Activated naive CD4-positive, alpha-beta T cell treated with anti-CD3 and anti-CD28 coated beads for 36 hours (primary cell): Measurements from ENCODE around the gene CACNA1I. TPM values are rescaled to one million over a fixed set of nuclear protein-coding genes. Genes with fewer than 3 reads are reported as not detected.

Source experiments
- CTCF ChIA-PET: fragments of 350-600 bp; sonication (Branson Sonifier 250); formaldehyde crosslinking; loops from one replicate; lab custom pipeline; 2021; ENCODE audit warnings: antibody characterized with exemption; lab: Charles Lee
- DNase-seq: peaks from one replicate; pipeline ENCODE4 v3.0.0-alpha.2; 2020
- H3K27ac Mint-ChIP-seq: one replicate; pipeline ENCODE4 v1.8.0; 2021; ENCODE audit warnings: mild to moderate bottlenecking, mixed read lengths
- H3K27me3 Mint-ChIP-seq: one replicate; pipeline ENCODE4 v1.8.0; 2021; ENCODE audit warnings: low read depth, mixed read lengths
- H3K36me3 Mint-ChIP-seq: one replicate; pipeline ENCODE4 v1.8.0; 2021; ENCODE audit warnings: low read depth, mixed read lengths
- H3K4me1 Mint-ChIP-seq: one replicate; pipeline ENCODE4 v1.8.0; 2021; ENCODE audit warnings: low read depth, mixed read lengths
- H3K4me3 Mint-ChIP-seq: one replicate; pipeline ENCODE4 v1.8.0; 2021; ENCODE audit warnings: mild to moderate bottlenecking, moderate library complexity, mixed read lengths
- H3K9me3 Mint-ChIP-seq: one replicate; pipeline ENCODE4 v1.8.0; 2021; ENCODE audit warnings: mixed read lengths
- intact Hi-C: fragments of 100-400 bp; cut with micrococcal nuclease; formaldehyde crosslinking; loops from one replicate; pipeline ENCODE4 v1.15.1; 2023
- total RNA-seq, 2 experiments: library from RNA; stranded (reverse); gene quantifications; one replicate each; pipeline ENCODE4 v1.2.3, GENCODE V29; 2021

CACNA1I gene
- total RNA-seq, 2 experiments from 2014 or later, result 0.27 to 0.31 TPM

DNA sequence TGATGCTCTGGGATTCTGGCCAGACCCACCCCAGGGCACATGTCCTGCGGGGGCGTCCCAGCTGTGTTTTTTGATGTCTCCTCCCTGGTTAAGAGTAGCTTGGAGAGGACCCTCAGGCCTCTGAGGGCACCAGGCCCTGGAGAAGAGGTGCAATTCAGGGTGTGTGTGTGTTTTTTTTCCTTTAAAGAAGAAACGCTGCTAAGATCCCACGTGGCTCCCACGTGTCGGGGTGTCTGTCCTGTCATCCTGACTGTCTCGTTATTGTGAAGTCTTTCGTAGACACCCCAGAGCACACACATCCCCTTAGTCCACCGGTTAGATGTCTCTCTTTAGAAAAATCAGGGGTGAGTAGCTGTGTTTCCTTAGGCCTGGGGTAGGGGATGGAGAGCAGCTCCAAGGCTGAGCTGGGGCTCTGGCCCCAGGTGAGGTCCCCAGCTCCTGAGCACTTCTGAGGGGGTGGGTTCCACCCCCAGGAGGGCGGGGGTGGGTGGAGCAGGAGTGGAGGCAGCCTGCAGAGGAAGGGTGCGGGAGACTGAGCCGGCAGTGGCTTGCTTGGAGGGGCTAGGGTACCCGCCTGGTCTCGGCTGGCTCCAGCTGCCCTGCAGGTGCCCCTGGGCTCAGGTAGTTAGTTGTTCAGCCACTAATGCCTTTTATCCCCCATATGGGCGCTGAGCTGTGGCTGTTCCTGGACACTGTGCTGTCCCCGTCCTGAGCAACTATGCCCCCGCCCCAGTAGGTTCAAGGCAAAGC, 116.4 kb downstream of the CACNA1I start:
- Mint-ChIP-seq H3K4me1 (peaks cover 11% of the 10 kb centered on the region), H3K36me3 (no peaks in the 10 kb centered on the region), H3K27ac (no peak overlapping the region), H3K9me3 (no peaks in the 10 kb centered on the region), H3K4me3 (no peak overlapping the region), H3K27me3 (peaks cover 4% of the 10 kb centered on the region)
- no peak for DNase-seq
- CTCF ChIA-PET, result no interaction called here
- intact Hi-C loops, result no loop called here

DNA sequence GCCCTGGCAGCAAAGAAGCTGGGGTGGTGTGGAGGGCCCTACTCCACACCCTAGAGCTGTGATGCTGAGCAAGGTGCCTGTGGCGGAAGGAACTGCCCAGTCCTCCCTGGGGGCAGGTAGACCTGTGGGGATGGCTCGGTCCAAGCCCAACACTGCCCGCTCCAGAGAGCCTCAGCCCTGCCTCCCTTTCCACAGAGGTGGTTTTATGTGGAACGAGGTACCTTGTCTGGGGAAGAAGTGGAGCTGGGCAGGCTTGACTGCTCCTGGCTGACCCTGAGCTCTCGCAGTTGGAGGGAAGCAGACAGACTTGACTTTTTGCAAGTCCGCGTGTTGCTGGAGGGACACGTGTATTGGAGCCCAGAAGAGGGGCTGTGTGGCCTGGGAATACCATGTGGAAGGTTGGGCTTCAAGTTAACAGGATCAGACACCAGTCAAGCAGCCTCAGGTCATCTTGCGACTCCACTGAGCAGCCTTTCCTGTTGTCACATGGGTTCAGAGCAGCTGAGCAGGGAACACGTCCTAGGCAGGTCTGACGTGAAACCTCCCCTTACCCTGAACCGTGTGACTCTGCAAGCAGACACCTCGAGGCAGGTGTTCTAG, 117.7 kb downstream of the CACNA1I start:
- peaks cover 12% of the 10 kb centered on the region for H3K4me1 Mint-ChIP-seq
- H3K9me3 Mint-ChIP-seq, result no peaks in the 10 kb centered on the region
- H3K27me3 Mint-ChIP-seq, result peaks cover 4% of the 10 kb centered on the region
- no peak overlapping the region for H3K27ac Mint-ChIP-seq
- no peak for DNase-seq
- intact Hi-C loops, result no loop called here
- CTCF ChIA-PET, result no interaction called here
- H3K4me3 Mint-ChIP-seq, result no peak overlapping the region
- H3K36me3 Mint-ChIP-seq, result no peaks in the 10 kb centered on the region

DNA sequence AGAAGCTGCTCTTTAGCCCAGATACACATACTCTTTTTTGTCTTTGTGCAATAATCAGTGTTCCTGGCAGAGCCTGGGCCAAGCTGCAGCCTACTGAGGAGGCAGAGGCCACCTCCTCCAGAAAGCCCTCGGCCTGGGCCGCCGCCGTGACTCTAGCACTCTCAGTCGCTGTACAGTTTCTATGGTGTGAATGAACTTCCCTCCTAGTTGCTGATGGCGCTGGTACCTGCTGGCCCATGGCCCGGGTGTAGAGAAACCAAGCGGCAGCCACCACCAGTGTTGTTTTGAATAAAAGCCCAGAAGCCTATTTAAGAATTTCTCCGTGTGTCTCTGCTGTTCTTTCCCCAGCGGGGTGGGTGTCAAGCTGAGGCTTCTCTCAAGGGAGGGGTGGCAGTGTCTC, 118.9 kb downstream of the CACNA1I start:
- peaks cover 4% of the 10 kb centered on the region for H3K27me3 Mint-ChIP-seq

DNA sequence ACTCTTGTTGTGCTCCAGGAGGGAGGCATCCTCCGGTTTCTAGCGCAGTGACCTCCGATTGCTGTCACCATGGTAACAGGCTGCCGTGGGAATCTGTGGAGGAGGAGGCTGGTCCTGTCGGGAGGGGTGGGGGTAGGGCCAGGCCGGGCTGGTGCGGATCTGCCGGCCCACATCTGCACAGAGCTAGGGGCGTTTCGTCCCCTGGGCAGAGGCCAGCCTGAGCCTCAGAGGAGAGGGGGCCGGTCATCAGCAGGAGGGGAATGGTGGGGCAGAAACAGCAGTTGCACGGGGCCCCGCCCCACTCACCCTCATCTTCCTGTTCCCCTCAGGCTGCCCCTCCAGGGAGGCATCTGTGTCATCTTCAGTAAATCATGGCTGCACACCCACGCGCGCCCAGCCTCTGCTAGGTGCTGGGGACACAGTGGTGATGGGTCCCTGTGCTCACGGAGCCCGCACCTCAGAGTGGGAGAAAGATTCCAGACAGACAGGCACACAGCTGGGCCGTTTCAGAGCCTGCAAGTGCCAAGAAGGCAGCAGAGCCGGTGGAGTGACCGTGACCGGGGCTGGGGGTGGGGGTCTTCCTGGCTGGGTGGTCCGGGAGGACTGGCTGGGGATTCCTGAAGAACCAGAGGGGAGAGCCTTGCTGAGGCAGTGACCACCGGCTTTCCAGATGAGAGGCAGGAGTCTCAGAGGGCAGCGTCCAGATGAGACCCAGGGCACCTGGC, 120.5 kb downstream of the CACNA1I start:
- CTCF ChIA-PET, result no interaction called here
- intact Hi-C loops, result no loop called here
- Mint-ChIP-seq H3K27ac (no peak overlapping the region), H3K4me3 (no peak overlapping the region), H3K9me3 (no peaks in the 10 kb centered on the region), H3K36me3 (no peaks in the 10 kb centered on the region), H3K27me3 (peaks cover 4% of the 10 kb centered on the region), H3K4me1 (peaks cover 10% of the 10 kb centered on the region)
- DNase-seq, result peak; percentile 37

More for the DNA sequence above, 118.9 kb downstream of the CACNA1I start:
- Mint-ChIP-seq H3K4me3 (no peak overlapping the region), H3K9me3 (no peaks in the 10 kb centered on the region), H3K27ac (no peak overlapping the region), H3K36me3 (no peaks in the 10 kb centered on the region), H3K4me1 (peaks cover 12% of the 10 kb centered on the region)
- DNase-seq, result no peak
- CTCF ChIA-PET, result no interaction called here
- intact Hi-C loops, result no loop called here

DNA sequence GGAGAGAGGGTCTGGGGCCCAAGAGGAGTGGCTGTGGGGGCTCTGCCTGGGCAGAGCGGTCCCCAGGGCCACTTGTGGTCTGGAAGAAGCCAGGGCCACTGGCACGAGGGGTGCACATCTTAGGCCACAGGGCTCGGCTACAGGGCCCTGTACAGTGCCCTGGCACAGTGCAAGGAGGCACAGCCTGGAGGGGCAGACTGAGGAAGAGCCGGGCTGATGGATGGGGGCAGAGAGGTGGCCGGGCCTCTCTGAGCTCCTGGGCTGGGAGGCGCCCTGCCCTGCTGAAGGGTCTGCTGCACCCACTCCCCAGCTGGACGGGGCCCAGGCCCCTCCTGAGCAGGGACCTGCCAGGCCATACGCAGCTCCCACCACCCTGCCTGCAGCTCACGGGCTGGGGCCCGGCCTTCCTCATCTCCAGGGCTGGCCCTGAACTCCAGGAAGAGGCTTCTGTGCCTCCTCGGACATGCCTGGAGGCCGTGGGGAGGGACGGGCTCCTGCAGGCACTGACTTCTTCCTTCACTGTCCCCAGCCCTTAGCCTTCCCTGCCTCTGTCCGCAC, 123.5 kb downstream of the CACNA1I start:
- H3K27me3 Mint-ChIP-seq, result peaks cover 4% of the 10 kb centered on the region
- H3K36me3 Mint-ChIP-seq, result no peaks in the 10 kb centered on the region
- no peak overlapping the region for H3K4me3 Mint-ChIP-seq
- no peaks in the 10 kb centered on the region for H3K9me3 Mint-ChIP-seq
- intact Hi-C loops, result no loop called here
- peaks cover 10% of the 10 kb centered on the region for H3K4me1 Mint-ChIP-seq
- CTCF ChIA-PET, result no interaction called here
- no peak overlapping the region for H3K27ac Mint-ChIP-seq
- no peak for DNase-seq

DNA sequence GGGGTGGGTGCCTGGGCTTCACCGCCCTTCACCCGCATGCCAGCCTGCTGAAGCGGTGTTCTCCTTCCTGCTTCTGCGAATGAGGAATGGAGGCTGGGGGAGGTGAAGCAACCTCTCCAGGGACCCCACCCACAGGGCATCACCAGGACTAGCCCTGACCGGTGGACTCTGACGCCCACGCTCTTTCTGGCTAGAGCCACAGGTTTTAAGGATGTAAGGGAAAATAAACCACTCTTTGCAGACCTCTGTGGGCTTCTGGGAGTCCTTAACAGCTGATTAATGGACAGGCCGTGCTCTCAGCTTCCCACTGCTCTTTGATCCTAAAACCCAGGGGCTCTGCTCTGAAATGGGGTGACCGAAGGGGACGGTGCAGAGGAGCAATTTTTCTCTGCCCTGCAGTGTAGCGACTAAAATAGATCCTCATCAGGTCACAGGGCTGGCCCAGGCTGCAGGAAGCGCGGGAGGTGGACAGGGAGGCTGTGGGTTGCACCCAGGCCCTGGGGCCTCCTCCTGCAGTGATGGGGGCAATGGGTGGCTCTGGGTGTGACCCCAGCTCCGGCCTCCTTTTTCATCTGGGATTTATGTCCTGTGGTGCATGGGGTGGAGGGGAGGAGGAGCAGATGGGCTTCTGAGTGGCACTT, 127.4 kb downstream of the CACNA1I start:
- CTCF ChIA-PET, result interaction anchor here (0.7 kb wide), 1 partner anchor 327 kb away, joined by 3 read pairs; no protein-coding TSS in a partner anchor
- Mint-ChIP-seq H3K27me3 (no peaks in the 10 kb centered on the region), H3K4me1 (no peaks in the 10 kb centered on the region), H3K4me3 (no peak overlapping the region), H3K36me3 (no peaks in the 10 kb centered on the region), H3K9me3 (no peaks in the 10 kb centered on the region), H3K27ac (no peak overlapping the region)
- intact Hi-C loops, result no loop called here
- no peak for DNase-seq

DNA sequence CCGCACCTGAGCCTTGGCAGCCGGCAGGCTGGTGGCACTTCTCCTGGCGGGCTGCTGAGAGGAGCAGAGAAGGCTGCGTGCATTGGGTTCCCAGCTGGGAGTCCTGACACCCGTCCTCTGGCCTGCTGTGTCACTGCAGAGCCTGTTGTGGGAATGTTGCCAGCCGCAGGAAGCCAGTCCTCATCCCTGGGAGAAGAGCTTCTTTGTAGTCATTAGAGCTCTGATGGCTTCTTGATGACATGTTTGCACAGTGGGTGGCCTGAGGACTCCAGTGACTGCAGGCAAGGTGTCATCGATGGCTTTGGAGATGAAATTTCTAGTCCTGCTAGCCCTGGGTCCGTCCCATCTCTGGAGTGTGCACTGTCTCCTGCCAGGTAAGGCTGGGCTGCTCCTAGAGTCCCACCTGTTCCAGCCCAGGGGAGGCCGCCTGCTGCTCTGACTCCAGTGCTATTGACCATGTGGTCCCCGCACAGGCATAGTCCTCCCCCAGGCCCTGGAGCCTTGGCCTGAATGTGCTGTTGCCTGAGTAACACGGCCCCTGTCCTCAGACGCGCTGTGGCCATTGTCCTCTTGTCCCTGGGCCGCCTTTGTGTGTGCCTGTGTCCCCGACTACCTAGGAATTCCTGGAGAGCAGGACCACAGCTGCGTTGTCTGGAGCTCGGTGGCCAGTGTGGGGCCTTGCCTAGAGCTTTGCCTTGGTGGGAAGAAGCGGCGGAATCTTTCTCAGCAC, 129.2 kb downstream of the CACNA1I start:
- no peak for DNase-seq
- Mint-ChIP-seq H3K4me1 (no peaks in the 10 kb centered on the region), H3K27me3 (no peaks in the 10 kb centered on the region), H3K9me3 (no peaks in the 10 kb centered on the region), H3K4me3 (no peak overlapping the region), H3K36me3 (no peaks in the 10 kb centered on the region), H3K27ac (no peak overlapping the region)
- intact Hi-C loops, result no loop called here
- CTCF ChIA-PET, result no interaction called here

DNA sequence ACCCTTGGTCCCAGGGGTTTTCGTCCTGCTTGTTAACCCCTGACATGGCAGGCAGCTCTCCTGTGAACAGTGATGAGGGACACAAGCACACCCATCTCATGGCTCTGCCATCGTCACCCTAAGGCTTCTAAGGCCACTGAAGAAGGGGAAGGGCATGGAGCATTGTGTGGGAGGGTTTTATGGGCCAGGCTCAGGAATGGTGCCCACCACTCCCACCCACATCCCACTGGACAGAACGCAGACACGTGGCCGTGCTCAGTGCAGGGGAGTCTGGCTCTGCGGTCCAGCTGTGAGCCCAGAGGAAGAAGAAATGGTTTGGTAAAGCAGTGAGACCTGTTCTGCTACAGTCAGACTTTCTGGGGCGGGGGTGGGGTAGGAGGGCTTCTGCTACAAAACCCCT, 130.0 kb downstream of the CACNA1I start:
- Mint-ChIP-seq H3K27me3 (no peaks in the 10 kb centered on the region), H3K4me1 (no peaks in the 10 kb centered on the region), H3K9me3 (no peaks in the 10 kb centered on the region), H3K4me3 (no peak overlapping the region), H3K36me3 (no peaks in the 10 kb centered on the region), H3K27ac (no peak overlapping the region)
- intact Hi-C loops, result no loop called here
- CTCF ChIA-PET, result no interaction called here
- no peak for DNase-seq

DNA sequence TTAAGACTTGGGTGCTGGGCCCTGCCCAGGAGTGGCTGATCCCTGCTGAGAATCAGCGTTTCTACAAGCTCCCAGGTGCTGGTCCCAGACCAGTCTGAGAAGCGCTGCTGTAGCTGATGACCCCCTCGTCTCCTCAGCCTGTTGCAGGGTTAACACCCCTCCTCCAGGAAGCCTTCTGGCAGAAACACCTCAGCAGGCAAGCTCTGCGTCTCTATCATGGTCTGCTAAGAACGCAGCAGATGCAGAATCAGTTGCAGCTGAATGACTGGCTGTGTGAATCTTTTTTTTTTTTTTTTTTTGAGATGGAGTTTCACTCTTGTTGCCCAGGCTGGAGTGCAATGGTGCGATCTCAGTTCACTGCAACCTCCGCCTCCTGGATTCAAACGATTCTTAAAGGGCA, 132.5 kb downstream of the CACNA1I start:
- intact Hi-C loops, result no loop called here
- no peaks in the 10 kb centered on the region for H3K36me3 Mint-ChIP-seq
- H3K4me3 Mint-ChIP-seq, result no peak overlapping the region
- H3K9me3 Mint-ChIP-seq, result no peaks in the 10 kb centered on the region
- CTCF ChIA-PET, result interaction anchor here (0.7 kb wide), 1 partner anchor 106 kb away, joined by 3 read pairs; no protein-coding TSS in a partner anchor
- no peak overlapping the region for H3K27ac Mint-ChIP-seq
- no peaks in the 10 kb centered on the region for H3K4me1 Mint-ChIP-seq
- no peaks in the 10 kb centered on the region for H3K27me3 Mint-ChIP-seq
- no peak for DNase-seq

DNA sequence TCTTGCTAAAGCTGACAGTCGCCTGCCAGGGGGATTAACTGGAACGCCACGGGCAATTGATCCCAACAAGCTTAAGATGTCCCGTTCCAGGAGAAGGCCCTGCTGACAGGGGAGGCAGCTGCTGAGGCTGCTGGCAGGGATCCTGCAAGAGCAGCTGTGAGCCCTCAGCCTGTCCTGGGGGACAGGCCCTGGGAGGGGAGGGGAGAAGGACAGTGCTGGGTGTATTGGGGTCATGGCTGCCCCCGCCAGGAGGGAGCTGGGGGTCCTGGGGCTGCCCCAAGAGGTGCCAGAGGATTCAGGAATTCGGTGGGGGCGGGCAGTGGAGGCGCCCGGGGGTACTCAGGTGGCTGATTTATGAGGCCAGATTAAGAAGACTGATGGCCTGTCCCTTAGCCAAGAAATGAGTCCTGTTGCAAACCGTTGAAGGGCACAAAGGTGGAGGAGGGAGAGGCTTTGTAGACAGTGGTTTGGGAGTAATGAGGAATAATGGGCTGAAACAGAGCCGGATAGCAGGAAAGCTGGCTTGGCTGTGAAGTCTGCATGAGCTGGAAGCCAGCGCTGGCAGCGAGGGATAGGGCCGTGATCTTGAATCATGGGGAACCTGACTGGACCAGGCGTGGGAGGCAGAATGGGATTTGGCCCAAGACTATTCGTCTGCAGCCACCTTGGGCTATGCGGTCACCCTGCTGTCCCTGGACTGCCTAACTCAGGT, 133.5 kb downstream of the CACNA1I start:
- no peaks in the 10 kb centered on the region for H3K27me3 Mint-ChIP-seq
- DNase-seq, result no peak
- CTCF ChIA-PET, result no interaction called here

DNA sequence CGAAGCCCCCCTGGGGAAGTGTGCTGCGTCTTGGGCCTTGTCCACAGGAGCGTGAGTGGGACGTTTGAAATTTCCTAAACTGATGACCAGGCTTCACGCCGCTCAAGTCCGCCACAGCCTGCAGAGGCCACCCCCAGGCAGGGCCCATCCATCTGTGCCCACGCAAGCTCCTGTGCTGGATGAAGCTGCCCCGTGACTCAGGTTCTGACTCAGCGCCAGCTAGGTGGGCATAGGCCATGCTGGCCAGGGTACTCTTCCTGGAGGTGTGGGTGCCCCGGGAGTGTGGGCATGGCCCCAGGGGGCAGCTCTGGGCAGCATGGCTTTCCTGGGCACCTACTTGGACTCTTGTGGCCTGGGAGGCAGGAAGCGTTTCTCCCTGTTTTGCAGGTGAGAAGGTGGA, 134.8 kb downstream of the CACNA1I start:
- Mint-ChIP-seq H3K9me3 (no peaks in the 10 kb centered on the region), H3K4me3 (no peak overlapping the region), H3K27ac (no peak overlapping the region), H3K4me1 (no peaks in the 10 kb centered on the region), H3K27me3 (no peaks in the 10 kb centered on the region), H3K36me3 (no peaks in the 10 kb centered on the region)
- intact Hi-C loops, result no loop called here
- CTCF ChIA-PET, result no interaction called here
- no peak for DNase-seq

More for the DNA sequence above, 133.5 kb downstream of the CACNA1I start:
- Mint-ChIP-seq H3K36me3 (no peaks in the 10 kb centered on the region), H3K4me1 (no peaks in the 10 kb centered on the region), H3K9me3 (no peaks in the 10 kb centered on the region), H3K27ac (no peak overlapping the region), H3K4me3 (no peak overlapping the region)
- intact Hi-C loops, result no loop called here
